Neural cell (in vitro differentiated cells): ENCODE data around the gene FOSL2. TPM values are rescaled to one million over a fixed set of nuclear protein-coding genes. Genes with fewer than 3 reads are reported as not detected.

Source experiments
- H2AFZ ChIP-seq: fragments of 200-600, 300-800 bp; sonication (generic), shearing (Covaris generic); 2 replicates; pipeline ENCODE4 v1.6.0; 2014; ENCODE audit warnings: low read depth, mild to moderate bottlenecking, antibody characterized with exemption, low read length, moderate library complexity
- H3F3A ChIP-seq: fragments of 200-600 bp; shearing (Covaris generic); 2 replicates; pipeline ENCODE4 v1.6.1; 2016; ENCODE audit warnings: mild to moderate bottlenecking, moderate library complexity, mixed read lengths, antibody characterized with exemption, low read length; ENCODE audit not compliant: insufficient read depth, poor library complexity, severe bottlenecking
- H3K27ac ChIP-seq: fragments of 200-600, 300-800 bp; sonication (generic), shearing (Covaris generic); 2 replicates; pipeline ENCODE4 v1.5.1; 2014; ENCODE audit warnings: mild to moderate bottlenecking, low read length, moderate library complexity
- H3K27me3 ChIP-seq: fragments of 300-800, 200-600 bp; sonication (generic), shearing (Covaris generic); 2 replicates; pipeline ENCODE4 v1.6.0; 2014; ENCODE audit warnings: mild to moderate bottlenecking, low read depth, low read length, moderate library complexity; ENCODE audit not compliant: insufficient read depth
- H3K36me3 ChIP-seq: fragments of 300-800, 200-600 bp; sonication (generic), shearing (Covaris generic); 2 replicates; pipeline ENCODE4 v1.5.1; 2014; ENCODE audit warnings: mild to moderate bottlenecking, antibody characterized with exemption, low read length, moderate library complexity; ENCODE audit not compliant: insufficient read depth
- H3K4me2 ChIP-seq: fragments of 300-800, 200-600 bp; sonication (generic), shearing (Covaris generic); 2 replicates; pipeline ENCODE4 v1.6.0; 2014; ENCODE audit warnings: mild to moderate bottlenecking, low read length
- H3K4me3 ChIP-seq: fragments of 300-800, 200-600 bp; sonication (generic), shearing (Covaris generic); 2 replicates; pipeline ENCODE4 v1.5.1; 2014; ENCODE audit warnings: mild to moderate bottlenecking, low read length, moderate library complexity
- H3K79me2 ChIP-seq: fragments of 200-600 bp; shearing (Covaris generic); replicated peaks from 2 replicates; pipeline ENCODE4 v1.6.0; 2014; ENCODE audit warnings: mild to moderate bottlenecking, low read length, moderate library complexity; ENCODE audit not compliant: insufficient read depth
- H3K9ac ChIP-seq: fragments of 300-800, 200-600 bp; sonication (generic), shearing (Covaris generic); 2 replicates; pipeline ENCODE4 v1.6.1; 2016; ENCODE audit warnings: mild to moderate bottlenecking, low read length, mixed read lengths
- H3K9me2 ChIP-seq: fragments of 200-600 bp; shearing (Covaris generic); 2 replicates; pipeline ENCODE4 v1.6.1; 2016; ENCODE audit warnings: mild to moderate bottlenecking, low read length, mixed read lengths; ENCODE audit not compliant: insufficient read depth
- H3K9me3 ChIP-seq: fragments of 200-600, 300-800 bp; sonication (generic), shearing (Covaris generic); 2 replicates; pipeline ENCODE4 v1.6.1; 2016; ENCODE audit warnings: mild to moderate bottlenecking, mixed run types, low read length, moderate library complexity, mixed read lengths
- H4K20me1 ChIP-seq: fragments of 200-600 bp; shearing (Covaris generic); 2 replicates; pipeline ENCODE4 v1.6.1; 2016; ENCODE audit warnings: mild to moderate bottlenecking, mixed run types; ENCODE audit not compliant: insufficient read depth
- CTCF ChIP-seq: fragments of 450-650 bp; IDR thresholded peaks from 2 replicates; pipeline ENCODE4 v1.5.1; 2014; ENCODE audit warnings: antibody characterized with exemption, mild to moderate bottlenecking, moderate library complexity; ENCODE audit not compliant: poor library complexity, severe bottlenecking
- EP300 ChIP-seq: fragments of 450-650 bp; conservative IDR thresholded peaks from 2 replicates; pipeline ENCODE4 v1.6.1; 2014; ENCODE audit warnings: antibody characterized with exemption, mild to moderate bottlenecking, moderate library complexity; ENCODE audit not compliant: poor library complexity, severe bottlenecking
- EZH2 ChIP-seq: fragments of 200-600, 300-800 bp; shearing (Covaris generic), sonication (generic); IDR thresholded peaks from 2 replicates; pipeline ENCODE4 v1.6.1; 2014; ENCODE audit warnings: antibody characterized with exemption, low read length, borderline replicate concordance, mild to moderate bottlenecking; ENCODE audit not compliant: insufficient read depth, poor library complexity, severe bottlenecking
- MXI1 ChIP-seq: fragments of 450-650 bp; conservative IDR thresholded peaks from 2 replicates; pipeline ENCODE4 v1.6.1; 2014; ENCODE audit warnings: antibody characterized with exemption, mild to moderate bottlenecking; ENCODE audit not compliant: poor library complexity, severe bottlenecking
- POLR2AphosphoS5 ChIP-seq: IDR thresholded peaks from 2 replicates; pipeline ENCODE4 v1.6.1; 2012
- RAD21 ChIP-seq: fragments of 450-650 bp; conservative IDR thresholded peaks from 2 replicates; pipeline ENCODE4 v1.6.1; 2014; ENCODE audit warnings: antibody characterized with exemption, mild to moderate bottlenecking, moderate library complexity
- SMC3 ChIP-seq: fragments of 450-650 bp; conservative IDR thresholded peaks from 2 replicates; pipeline ENCODE4 v1.6.1; 2014; ENCODE audit warnings: antibody characterized with exemption, mild to moderate bottlenecking, moderate library complexity; ENCODE audit not compliant: poor library complexity
- TAF1 ChIP-seq: IDR thresholded peaks from 2 replicates; pipeline ENCODE4 v1.6.1; 2012; ENCODE audit warnings: low read depth
- polyA plus RNA-seq: library from polyadenylated mRNA; depleted of rRNA; stranded (reverse); fragments of >200 nt; gene quantifications from 2 replicates; pipeline ENCODE4 v1.2.3, GENCODE V29; 2014
- TF ChIP-seq, protein P1 (sequence below): IDR thresholded peaks from 2 replicates; pipeline ENCODE4 v1.6.1; 2012; ENCODE audit warnings: borderline replicate concordance

Gene FOSL2
- polyA plus RNA-seq, 1 donor from 2014 or later: 2.8 TPM

DNA sequence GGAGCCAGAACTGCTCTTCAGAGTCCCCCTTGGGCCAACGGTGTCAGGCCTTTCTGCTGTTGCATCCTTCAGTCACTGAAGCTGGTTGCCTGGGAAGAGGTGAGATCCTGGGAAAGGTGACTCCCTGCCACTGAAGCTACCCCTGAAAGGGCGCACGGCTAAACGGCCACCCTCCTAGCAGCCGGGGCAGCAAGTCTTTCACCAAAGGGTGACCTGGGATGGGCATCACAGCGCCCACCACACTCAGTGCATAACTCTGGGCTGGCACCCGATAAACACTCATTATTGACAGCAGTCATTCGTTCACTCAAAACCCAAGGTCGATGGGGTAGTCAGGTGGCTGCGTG lies 26.5 kb upstream of the FOSL2 start:
- Histone ChIP-seq H3K4me2 (no peak overlapping the region), H3K79me2 (no peaks in the 10 kb centered on the region), H3F3A (no peaks in the 10 kb centered on the region), H3K36me3 (no peaks in the 10 kb centered on the region), H3K27me3 (no peaks in the 10 kb centered on the region), H3K9ac (no peak overlapping the region), H2AFZ (no peak overlapping the region), H4K20me1 (no peaks in the 10 kb centered on the region), H3K4me3 (no peak overlapping the region), H3K9me2 (no peaks in the 10 kb centered on the region), H3K9me3 (no peaks in the 10 kb centered on the region), H3K27ac (no peak overlapping the region)
- TF ChIP-seq MXI1 (no peak), EP300 (no peak), CTCF (no peak), SMC3 (no peak), EZH2 (no peak)

GRCh38 chr2:28366496-28367282 lies 26.0 kb upstream of the FOSL2 start:
- Histone ChIP-seq H2AFZ (no peak overlapping the region), H3K79me2 (no peaks in the 10 kb centered on the region)

More at GRCh38 chr2:28366496-28367282, 26.0 kb upstream of the FOSL2 start:
- Histone ChIP-seq H3K9me3 (no peaks in the 10 kb centered on the region), H3K27ac (no peak overlapping the region), H3K9me2 (no peaks in the 10 kb centered on the region), H3F3A (no peaks in the 10 kb centered on the region), H3K36me3 (no peaks in the 10 kb centered on the region), H3K4me3 (no peak overlapping the region), H3K4me2 (no peak overlapping the region), H3K9ac (no peak overlapping the region), H4K20me1 (no peaks in the 10 kb centered on the region), H3K27me3 (no peaks in the 10 kb centered on the region)
- TF ChIP-seq, protein P1, sequence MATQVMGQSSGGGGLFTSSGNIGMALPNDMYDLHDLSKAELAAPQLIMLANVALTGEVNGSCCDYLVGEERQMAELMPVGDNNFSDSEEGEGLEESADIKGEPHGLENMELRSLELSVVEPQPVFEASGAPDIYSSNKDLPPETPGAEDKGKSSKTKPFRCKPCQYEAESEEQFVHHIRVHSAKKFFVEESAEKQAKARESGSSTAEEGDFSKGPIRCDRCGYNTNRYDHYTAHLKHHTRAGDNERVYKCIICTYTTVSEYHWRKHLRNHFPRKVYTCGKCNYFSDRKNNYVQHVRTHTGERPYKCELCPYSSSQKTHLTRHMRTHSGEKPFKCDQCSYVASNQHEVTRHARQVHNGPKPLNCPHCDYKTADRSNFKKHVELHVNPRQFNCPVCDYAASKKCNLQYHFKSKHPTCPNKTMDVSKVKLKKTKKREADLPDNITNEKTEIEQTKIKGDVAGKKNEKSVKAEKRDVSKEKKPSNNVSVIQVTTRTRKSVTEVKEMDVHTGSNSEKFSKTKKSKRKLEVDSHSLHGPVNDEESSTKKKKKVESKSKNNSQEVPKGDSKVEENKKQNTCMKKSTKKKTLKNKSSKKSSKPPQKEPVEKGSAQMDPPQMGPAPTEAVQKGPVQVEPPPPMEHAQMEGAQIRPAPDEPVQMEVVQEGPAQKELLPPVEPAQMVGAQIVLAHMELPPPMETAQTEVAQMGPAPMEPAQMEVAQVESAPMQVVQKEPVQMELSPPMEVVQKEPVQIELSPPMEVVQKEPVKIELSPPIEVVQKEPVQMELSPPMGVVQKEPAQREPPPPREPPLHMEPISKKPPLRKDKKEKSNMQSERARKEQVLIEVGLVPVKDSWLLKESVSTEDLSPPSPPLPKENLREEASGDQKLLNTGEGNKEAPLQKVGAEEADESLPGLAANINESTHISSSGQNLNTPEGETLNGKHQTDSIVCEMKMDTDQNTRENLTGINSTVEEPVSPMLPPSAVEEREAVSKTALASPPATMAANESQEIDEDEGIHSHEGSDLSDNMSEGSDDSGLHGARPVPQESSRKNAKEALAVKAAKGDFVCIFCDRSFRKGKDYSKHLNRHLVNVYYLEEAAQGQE: no peak
- no peak for TF ChIP-seq SMC3
- TF ChIP-seq MXI1: no peak
- TF ChIP-seq CTCF: no peak
- no peak for TF ChIP-seq EP300
- no peak for TF ChIP-seq EZH2
- no peak for TF ChIP-seq RAD21
- no peak for TF ChIP-seq TAF1
- TF ChIP-seq POLR2AphosphoS5: no peak
